GM21515 (cell line): ENCODE data around the gene MATCAP1.

Source experiments
- ATAC-seq: cut with Tn5 transposase; IDR thresholded peaks from one replicate; pipeline ENCODE4 v1.9.1; 2021; ENCODE audit not compliant: unreplicated experiment

MATCAP1 gene

DNA sequence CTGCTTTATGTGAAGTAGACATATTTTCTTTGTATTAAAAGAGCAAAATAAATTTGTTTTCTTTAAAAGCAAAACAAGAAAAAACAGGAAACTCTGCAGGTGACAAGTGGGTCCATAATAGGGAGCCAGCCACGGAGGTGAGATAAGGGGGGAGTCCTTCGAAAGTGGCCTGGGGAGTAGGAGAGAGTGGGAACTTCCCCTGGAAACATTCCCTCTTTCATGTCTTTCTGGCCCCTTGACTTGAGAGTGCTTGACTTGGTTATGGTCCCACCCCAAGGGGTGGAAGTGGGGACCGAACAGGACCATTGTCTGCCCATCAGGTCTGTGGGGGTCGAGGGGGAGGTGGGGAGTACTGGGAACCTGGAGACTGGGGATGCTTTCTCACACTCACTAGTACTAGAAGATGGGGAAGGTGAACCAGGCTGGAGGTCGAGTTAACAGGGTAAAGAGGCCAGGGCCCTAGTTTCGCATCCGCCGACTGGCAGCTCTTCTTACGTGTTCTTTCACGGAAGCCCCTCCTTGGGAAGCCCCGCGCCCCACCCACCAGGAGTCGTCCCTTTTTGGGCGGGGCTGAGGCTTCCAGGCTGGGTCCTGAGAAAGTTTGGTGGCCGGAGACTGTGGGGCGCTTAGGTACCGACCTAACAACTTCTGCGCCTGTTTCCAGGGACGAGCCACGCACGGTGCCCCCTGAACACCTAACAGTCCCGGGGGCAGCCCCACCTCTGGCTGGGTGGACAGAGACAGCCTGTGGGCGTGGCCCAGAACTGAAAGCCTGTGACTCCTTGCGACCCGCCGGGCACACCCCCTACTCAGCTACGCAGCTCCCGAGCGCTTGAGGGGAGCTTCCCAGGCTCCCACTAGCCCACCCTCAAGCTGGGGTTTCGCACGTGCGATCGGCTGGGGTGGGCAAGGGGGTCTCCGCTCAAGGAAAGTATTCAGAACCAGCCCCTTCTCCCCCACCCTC is 24.8 kb downstream of the MATCAP1 start:
- ATAC-seq, result peak; percentile 40

DNA sequence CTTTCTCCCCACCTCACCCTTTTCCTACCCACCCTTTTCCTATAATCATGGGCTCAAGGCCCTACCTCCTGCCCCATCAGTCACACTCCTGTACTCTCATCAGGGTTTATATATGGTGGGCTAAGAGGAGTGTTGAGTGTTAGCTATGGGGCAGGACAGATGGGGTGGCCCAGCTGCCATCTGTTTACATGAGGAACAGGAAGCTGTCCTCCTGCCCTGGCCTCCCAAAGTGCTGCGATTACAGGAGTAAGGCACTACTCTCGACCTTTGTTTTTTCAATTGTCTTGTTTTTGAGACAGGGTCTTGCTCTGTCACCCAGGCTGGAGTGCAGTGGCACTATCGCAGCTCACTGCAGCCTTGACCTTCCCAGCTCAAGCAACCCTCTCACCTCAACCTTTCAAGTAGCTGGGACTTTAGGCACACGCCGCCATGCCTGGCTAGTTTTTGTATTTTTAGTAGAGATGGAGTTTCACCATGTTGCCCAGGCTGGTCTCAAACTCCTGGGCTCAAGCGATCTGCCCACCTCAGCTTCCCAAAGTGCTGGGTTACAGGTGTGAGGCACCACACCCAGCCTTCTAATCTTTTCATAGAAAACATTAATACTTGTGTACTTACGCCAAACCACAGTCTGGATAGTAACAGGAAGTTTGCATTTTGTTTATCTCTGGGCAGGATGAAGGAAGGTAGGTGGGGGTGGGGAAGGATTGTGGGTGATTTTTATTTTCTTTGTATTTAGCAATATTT is 25.7 kb downstream of the MATCAP1 start:
- no peak for ATAC-seq

GRCh38 chr16:67157106-67157748 is 26.5 kb downstream of the MATCAP1 start:
- ATAC-seq, result no peak

GRCh38 chr16:67156143-67156844 is 27.5 kb downstream of the MATCAP1 start:
- ATAC-seq, result no peak

- no peak for ATAC-seq
Observed at GRCh38 chr16:67155295-67156142, 28.2 kb downstream of the MATCAP1 start.

GRCh38 chr16:67154578-67155294 is 29.0 kb downstream of the MATCAP1 start:
- no peak for ATAC-seq

DNA sequence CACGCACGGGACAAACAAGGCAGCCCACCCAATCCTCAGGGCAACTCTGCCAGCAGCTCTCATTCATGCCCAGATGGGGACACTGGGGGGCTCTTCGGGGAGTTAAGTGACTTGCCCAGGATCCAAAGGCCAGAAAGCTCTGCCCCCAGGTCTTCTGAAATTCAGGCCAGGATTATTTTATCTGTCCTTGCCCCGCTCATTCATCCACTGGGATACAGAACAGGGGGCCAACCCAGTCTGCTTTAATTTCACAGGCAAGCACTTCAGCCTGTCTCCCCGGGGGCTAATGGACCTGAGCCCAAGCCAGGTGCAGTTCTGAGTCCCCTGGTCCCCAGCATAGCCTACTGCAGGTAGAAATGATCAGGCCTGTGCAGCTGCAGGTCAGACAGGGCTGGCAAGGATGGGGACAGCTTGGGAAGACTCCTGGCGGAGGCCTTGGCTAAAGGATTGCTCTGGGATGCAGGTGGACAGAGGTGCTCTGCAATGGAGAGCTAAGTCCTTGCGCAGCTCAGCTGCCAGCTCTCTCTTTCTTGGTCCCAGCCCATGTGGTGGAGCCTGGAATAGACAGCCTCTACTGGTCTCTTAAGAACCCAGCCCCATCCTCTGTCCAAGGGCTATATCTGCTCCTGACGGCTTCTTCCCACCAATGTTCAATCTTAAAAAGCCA is 32.2 kb downstream of the MATCAP1 start:
- ATAC-seq, result no peak

- no peak for ATAC-seq
Observed at GRCh38 chr16:67150833-67151396, 32.8 kb downstream of the MATCAP1 start, which contains the start of gene B3GNT9. B3GNT9 (minus strand) TSS chr16:67150998; CDS start chr16:67150485, 513 bp downstream.

- no peak for ATAC-seq
Observed at GRCh38 chr16:67150047-67150832, 33.5 kb downstream of the MATCAP1 start.

GRCh38 chr16:67149276-67150046 is 34.3 kb downstream of the MATCAP1 start:
- no peak for ATAC-seq

- ATAC-seq, result no peak
Observed at GRCh38 chr16:67148656-67149275, 35.0 kb downstream of the MATCAP1 start.

DNA sequence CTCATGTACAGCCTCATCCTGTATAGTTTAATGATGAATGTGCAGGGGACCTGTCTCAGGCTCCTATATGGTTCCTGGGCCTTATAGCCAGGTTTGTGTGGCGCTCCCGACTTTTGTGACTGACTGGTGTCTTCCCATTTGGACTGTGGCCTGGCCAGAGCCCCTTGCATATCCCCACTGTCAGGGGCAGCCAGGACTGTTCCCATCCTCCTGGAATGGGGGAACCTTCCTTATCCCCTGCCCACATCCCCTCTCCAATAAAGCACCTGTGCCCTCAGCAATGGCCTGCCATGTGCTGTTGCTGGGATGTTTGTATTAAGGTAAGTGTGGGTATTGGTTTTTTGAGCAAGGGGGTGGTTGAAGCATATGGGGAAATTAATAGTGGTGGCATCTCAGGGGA is 35.5 kb downstream of the MATCAP1 start:
- no peak for ATAC-seq

GRCh38 chr16:67147437-67148140 is 36.2 kb downstream of the MATCAP1 start:
- ATAC-seq, result no peak

GRCh38 chr16:67146523-67147357 is 37.0 kb downstream of the MATCAP1 start:
- ATAC-seq, result no peak

GRCh38 chr16:67145746-67146145 is 38.0 kb downstream of the MATCAP1 start:
- no peak for ATAC-seq
